Measurements from ENCODE around the gene RTP3. TPM values are rescaled to one million over a fixed set of nuclear protein-coding genes. Genes with fewer than 3 reads are reported as not detected.

Gene RTP3
- polyA plus RNA-seq = not detected

DNA sequence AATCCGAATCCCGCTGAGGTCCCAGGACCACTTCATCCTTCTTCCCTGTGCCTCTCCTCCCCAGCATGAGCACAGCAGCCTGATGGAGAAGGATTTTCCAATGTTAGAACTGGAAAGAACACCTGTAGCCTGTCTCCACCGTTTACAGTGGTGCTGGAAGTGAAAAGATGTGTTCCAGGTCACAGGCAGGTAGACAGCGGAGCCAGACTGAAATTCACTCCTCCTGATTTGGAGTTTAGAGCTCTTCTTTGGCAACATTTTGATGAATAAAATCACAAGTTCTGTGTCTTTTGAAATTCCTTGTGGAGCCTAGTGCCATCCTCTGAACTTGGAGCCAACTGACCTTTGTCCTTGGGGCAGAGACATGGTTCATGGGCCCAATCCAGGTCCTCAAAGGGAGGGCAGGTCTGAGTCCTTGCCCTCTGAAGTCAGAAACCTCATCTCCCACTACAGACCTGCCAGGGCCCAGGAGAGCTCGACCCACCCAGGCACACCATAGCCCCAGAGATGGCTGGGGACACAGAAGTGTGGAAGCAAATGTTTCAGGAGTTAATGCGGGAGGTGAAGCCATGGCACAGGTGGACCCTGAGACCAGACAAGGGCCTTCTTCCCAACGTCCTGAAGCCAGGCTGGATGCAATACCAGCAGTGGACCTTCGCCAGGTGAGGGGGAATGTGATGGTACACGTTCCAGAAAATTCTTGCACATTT is at the start of gene RTP3:
TSS of gene RTP3 (plus strand) at position 421 of the 710 bp plus-strand sequence. CDS start at position 508, 87 bp downstream.
- H3K9me3 Mint-ChIP-seq = no peaks in the 10 kb centered on the region
- peaks cover 15 to 22% (median 19%) of the 10 kb centered on the region in 3 donors for H3K4me1 Mint-ChIP-seq
- H3K36me3 Mint-ChIP-seq = no peaks in the 10 kb centered on the region
- peaks cover 4% of the 10 kb centered on the region for H3K27me3 Mint-ChIP-seq
- H3K27ac Mint-ChIP-seq = peak within 1 kb of the TSS in 1 of 3 donors; percentile 18
- H3K4me3 Mint-ChIP-seq = no peak within 1 kb of the TSS

- Mint-ChIP-seq H3K9me3 (no peaks in the 10 kb centered on the region), H3K4me1 (peaks cover 6 to 10% (median 8%) of the 10 kb centered on the region in 3 donors), H3K36me3 (no peaks in the 10 kb centered on the region), H3K27ac (no peak overlapping the region), H3K4me3 (peak overlapping the region in 1 of 4 donors; percentile 25), H3K27me3 (peaks cover 4% of the 10 kb centered on the region)
These were observed 49.1 kb upstream of the RTP3 start for GRCh38 chr3:46448721-46449120.

- Mint-ChIP-seq H3K4me1 (peaks cover 8 to 10% (median 8%) of the 10 kb centered on the region in 3 donors), H3K9me3 (no peaks in the 10 kb centered on the region), H3K27me3 (peaks cover 4% of the 10 kb centered on the region), H3K27ac (no peak overlapping the region), H3K4me3 (no peak overlapping the region), H3K36me3 (no peaks in the 10 kb centered on the region)
These were observed 47.8 kb upstream of the RTP3 start for GRCh38 chr3:46449755-46450552.

GRCh38 chr3:46453526-46454208 is 44.1 kb upstream of the RTP3 start:
- H3K36me3 Mint-ChIP-seq = no peaks in the 10 kb centered on the region
- H3K9me3 Mint-ChIP-seq = no peaks in the 10 kb centered on the region
- no peak overlapping the region for H3K4me3 Mint-ChIP-seq
- H3K4me1 Mint-ChIP-seq = peaks cover 4 to 6% (median 6%) of the 10 kb centered on the region in 3 donors
- H3K27ac Mint-ChIP-seq = no peak overlapping the region
- peaks cover 10% of the 10 kb centered on the region for H3K27me3 Mint-ChIP-seq

DNA sequence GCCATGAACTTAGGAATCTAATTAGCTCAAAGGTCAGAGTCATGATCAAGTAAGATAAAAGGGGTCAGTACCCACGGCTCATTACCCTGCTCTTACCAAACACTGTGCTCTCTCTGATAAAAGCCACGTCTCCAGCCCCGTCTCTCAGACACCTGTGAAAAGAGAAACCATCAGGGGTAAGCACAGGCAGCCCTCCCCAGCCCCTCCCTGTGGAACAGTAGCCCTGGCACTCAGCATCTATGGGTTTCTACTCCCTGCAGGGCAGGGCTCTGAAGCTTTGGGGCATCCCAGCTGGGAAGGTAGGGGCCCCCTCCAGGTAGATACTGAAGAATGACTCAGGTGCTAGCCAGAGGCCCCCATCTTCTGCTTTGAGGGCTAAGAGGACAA is 43.6 kb upstream of the RTP3 start:
- Mint-ChIP-seq H3K36me3 (no peaks in the 10 kb centered on the region), H3K9me3 (no peaks in the 10 kb centered on the region), H3K27ac (no peak overlapping the region), H3K4me3 (no peak overlapping the region), H3K27me3 (peaks cover 10% of the 10 kb centered on the region), H3K4me1 (peaks cover 4 to 5% (median 5%) of the 10 kb centered on the region in 3 donors)

DNA sequence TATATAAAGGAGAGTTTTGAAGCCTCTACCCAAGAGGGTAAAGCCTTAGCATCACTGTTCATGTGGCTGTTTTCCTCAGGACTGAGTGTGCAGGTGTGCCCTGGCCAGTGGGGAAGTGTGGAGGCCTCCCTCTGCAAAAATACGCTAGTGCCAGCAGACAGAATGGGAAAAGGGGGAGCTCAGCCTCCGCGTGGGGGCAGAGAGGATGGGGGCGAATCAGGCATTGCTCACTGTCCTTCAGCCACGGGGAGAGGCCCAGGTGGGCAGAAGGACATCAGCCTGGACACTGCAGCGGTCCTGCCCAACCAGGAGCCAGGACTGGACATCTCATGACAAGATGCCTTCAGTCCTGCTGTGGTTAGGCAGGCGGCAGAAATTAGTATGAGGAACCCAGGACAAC is 43.2 kb upstream of the RTP3 start:
- Mint-ChIP-seq H3K27ac (no peak overlapping the region), H3K4me3 (peak overlapping the region in 1 of 4 donors; percentile 36), H3K36me3 (no peaks in the 10 kb centered on the region), H3K4me1 (peaks cover 4 to 5% (median 5%) of the 10 kb centered on the region in 3 donors), H3K27me3 (peaks cover 10% of the 10 kb centered on the region), H3K9me3 (no peaks in the 10 kb centered on the region)

GRCh38 chr3:46455231-46456115 is 42.3 kb upstream of the RTP3 start:
- no peaks in the 10 kb centered on the region for H3K36me3 Mint-ChIP-seq
- peaks cover 10% of the 10 kb centered on the region for H3K27me3 Mint-ChIP-seq
- H3K4me3 Mint-ChIP-seq = no peak overlapping the region
- H3K4me1 Mint-ChIP-seq = peaks cover 4 to 5% (median 5%) of the 10 kb centered on the region in 3 donors
- H3K9me3 Mint-ChIP-seq = no peaks in the 10 kb centered on the region
- no peak overlapping the region for H3K27ac Mint-ChIP-seq

- H3K4me3 Mint-ChIP-seq = no peak overlapping the region
- H3K27me3 Mint-ChIP-seq = peaks cover 7% of the 10 kb centered on the region
These were observed 41.7 kb upstream of the RTP3 start for GRCh38 chr3:46456118-46456517.

DNA sequence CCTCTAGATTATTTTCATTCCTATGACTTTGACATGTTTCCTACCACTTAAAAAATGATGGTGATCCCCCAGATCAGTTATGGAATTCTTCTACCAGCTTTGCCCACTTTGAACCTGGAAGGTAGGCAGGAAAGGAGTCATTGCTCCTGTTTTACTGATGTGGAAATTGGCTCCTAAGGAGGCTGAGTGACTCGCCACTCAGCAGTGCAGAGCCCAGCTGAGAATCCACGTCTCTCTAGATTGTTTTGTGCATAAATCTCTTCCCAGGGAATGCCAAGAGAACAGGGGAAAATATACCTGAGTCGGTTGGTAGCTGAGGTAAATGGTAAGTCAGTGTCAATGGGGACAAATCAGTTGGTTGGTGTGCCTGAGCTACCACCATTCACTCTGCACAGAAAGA is 37.7 kb upstream of the RTP3 start:
- H3K9me3 Mint-ChIP-seq = peaks cover 0 to 3% (median 3%) of the 10 kb centered on the region in 3 donors
- H3K27me3 Mint-ChIP-seq = peaks cover 29% of the 10 kb centered on the region
- H3K27ac Mint-ChIP-seq = no peak overlapping the region
- H3K36me3 Mint-ChIP-seq = peaks cover 2% of the 10 kb centered on the region
- no peaks in the 10 kb centered on the region for H3K4me1 Mint-ChIP-seq
- H3K4me3 Mint-ChIP-seq = no peak overlapping the region

More at GRCh38 chr3:46456118-46456517, 41.7 kb upstream of the RTP3 start:
- Mint-ChIP-seq H3K36me3 (peaks cover 2% of the 10 kb centered on the region), H3K4me1 (peaks cover 4 to 5% (median 5%) of the 10 kb centered on the region in 3 donors), H3K9me3 (no peaks in the 10 kb centered on the region), H3K27ac (no peak overlapping the region)

GRCh38 chr3:46462111-46462510 is 35.7 kb upstream of the RTP3 start:
- H3K4me3 Mint-ChIP-seq = no peak overlapping the region
- H3K4me1 Mint-ChIP-seq = no peaks in the 10 kb centered on the region
- peaks cover 0 to 3% (median 3%) of the 10 kb centered on the region in 3 donors for H3K9me3 Mint-ChIP-seq
- peaks cover 29% of the 10 kb centered on the region for H3K27me3 Mint-ChIP-seq
- H3K27ac Mint-ChIP-seq = peak overlapping the region in 1 of 3 donors; percentile 55
- peaks cover 2% of the 10 kb centered on the region for H3K36me3 Mint-ChIP-seq

DNA sequence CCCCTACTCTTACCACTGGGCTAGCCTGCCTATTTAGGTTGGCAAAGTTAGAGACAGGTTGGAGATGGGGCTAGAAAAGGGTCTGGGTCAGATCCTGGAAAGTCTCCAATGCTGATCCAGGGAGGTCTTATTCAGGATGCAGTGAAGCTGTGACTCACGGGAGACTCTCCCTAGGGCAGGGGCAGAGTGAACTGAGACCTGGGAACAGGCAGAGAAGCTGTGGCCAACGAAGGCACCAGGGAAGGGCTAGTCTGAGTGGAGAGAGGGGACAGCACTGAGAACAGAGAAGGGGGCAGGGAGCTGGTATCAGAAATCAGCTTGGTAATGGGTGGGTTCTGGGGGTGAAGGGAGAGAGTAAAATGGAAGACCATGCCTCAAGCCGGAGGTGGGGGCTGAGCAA is 35.3 kb upstream of the RTP3 start:
- no peak overlapping the region for H3K27ac Mint-ChIP-seq
- H3K9me3 Mint-ChIP-seq = peaks cover 0 to 3% (median 3%) of the 10 kb centered on the region in 3 donors
- H3K36me3 Mint-ChIP-seq = peaks cover 2% of the 10 kb centered on the region
- no peaks in the 10 kb centered on the region for H3K4me1 Mint-ChIP-seq
- H3K27me3 Mint-ChIP-seq = peaks cover 29% of the 10 kb centered on the region
- no peak overlapping the region for H3K4me3 Mint-ChIP-seq

GRCh38 chr3:46463120-46463867 is 34.5 kb upstream of the RTP3 start:
- H3K9me3 Mint-ChIP-seq = peaks cover 0 to 3% (median 3%) of the 10 kb centered on the region in 3 donors
- no peaks in the 10 kb centered on the region for H3K4me1 Mint-ChIP-seq
- peaks cover 2% of the 10 kb centered on the region for H3K36me3 Mint-ChIP-seq
- H3K27me3 Mint-ChIP-seq = peaks cover 29% of the 10 kb centered on the region
- H3K4me3 Mint-ChIP-seq = no peak overlapping the region
- no peak overlapping the region for H3K27ac Mint-ChIP-seq

DNA sequence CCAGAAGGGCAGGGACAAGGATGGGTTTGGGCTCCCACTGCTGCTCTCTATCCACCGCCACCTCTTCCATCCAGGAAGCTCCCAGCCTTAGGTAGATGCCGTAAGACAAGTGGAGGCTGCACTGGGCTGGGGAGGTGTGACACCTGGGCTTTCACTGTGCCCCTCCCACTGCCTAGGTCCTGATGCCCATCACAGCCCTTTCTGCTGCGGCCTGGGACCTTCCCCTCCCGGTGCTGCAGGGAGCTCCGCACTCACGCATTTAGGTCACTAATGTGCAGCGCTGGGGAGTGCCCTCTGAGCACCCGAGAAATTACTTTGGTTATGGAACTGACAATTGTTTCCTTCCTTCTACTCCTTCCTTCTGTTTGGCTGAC is 33.9 kb upstream of the RTP3 start:
- Mint-ChIP-seq H3K9me3 (peaks cover 0 to 3% (median 3%) of the 10 kb centered on the region in 3 donors), H3K27me3 (peaks cover 29% of the 10 kb centered on the region), H3K4me3 (no peak overlapping the region), H3K27ac (no peak overlapping the region), H3K36me3 (peaks cover 2% of the 10 kb centered on the region), H3K4me1 (no peaks in the 10 kb centered on the region)
